ENCODE measurements around the gene PTAR1. TPM values are rescaled to one million over a fixed set of nuclear protein-coding genes. Genes with fewer than 3 reads are reported as not detected.

The PTAR1 gene
- total RNA-seq, 1 donor from 2014 or later, result 13.3 TPM

GRCh38 chr9:69731348-69731747 is 28.5 kb downstream of the PTAR1 start:
- Histone ChIP-seq H3K4me1 (no peaks in the 10 kb centered on the region), H3K4me3 (no peak overlapping the region), H3K9me3 (no peaks in the 10 kb centered on the region), H3K27ac (no peak overlapping the region), H3K36me3 (peaks cover 32 to 51% of the 10 kb centered on the region in 2 donors), H3K27me3 (no peaks in the 10 kb centered on the region)
- no peak for TF ChIP-seq CTCF (IDR thresholded peaks at IDR 0.05)
- intact Hi-C loops (cut with DNase I), result no loop called here
- DNase-seq (ENCODE audit: low spot score in 2 of 2), result no peak

DNA sequence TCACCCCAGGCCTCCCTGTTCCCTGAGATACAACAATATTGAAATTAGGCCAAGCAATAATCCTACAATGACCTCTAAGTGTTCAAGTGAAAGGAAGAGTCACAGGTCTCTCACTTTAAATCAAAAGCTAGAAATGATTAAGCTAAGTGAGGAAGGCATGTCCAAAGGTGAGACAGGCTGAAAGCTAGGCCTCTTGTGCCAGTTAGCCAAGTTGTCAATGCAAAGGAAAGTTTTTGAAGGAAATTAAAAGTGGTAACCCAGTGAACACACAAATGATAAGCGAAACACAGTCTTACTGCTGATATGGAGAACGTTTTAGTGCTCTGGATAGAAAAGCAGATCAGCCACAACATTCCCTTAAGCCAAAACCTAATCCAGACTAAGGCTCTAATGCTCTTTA is 39.8 kb downstream of the PTAR1 start:
- Histone ChIP-seq H3K4me3 (no peak overlapping the region), H3K4me1 (no peaks in the 10 kb centered on the region), H3K36me3 (peaks cover 30 to 51% of the 10 kb centered on the region in 2 donors), H3K27me3 (no peaks in the 10 kb centered on the region), H3K27ac (no peak overlapping the region), H3K9me3 (no peaks in the 10 kb centered on the region)
- no peak for TF ChIP-seq CTCF (IDR thresholded peaks at IDR 0.05)
- DNase-seq (ENCODE audit: low spot score in 2 of 2), result no peak
- intact Hi-C loops (cut with DNase I), result no loop called here

- Histone ChIP-seq H3K4me1 (no peaks in the 10 kb centered on the region), H3K9me3 (no peaks in the 10 kb centered on the region), H3K36me3 (peaks cover 30 to 45% of the 10 kb centered on the region in 2 donors), H3K27ac (no peak overlapping the region), H3K27me3 (no peaks in the 10 kb centered on the region), H3K4me3 (no peak overlapping the region)
- intact Hi-C loops (cut with DNase I), result no loop called here
- DNase-seq (ENCODE audit: low spot score in 2 of 2), result no peak
- TF ChIP-seq CTCF (IDR thresholded peaks at IDR 0.05), result no peak
Observed at GRCh38 chr9:69719367-69719766, 40.4 kb downstream of the PTAR1 start.

DNA sequence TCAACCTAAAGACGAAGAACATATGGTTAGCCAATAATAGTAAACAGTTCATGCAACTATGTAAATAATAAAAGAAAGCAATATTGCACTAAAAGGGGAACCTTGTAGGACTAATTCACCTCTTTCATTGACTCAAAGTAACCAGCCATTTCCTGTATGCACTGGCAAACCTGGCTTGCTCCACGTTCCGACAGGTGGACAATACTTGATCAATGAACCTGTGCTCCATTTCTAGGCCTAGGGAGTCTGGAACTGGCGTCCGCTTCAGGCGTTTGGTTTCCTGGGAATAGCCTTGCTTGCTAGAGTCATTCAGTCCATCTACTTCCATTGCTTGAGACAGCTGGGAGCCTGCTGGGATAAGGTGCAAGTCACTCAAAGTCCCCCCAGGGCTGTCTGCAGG is 41.6 kb downstream of the PTAR1 start:
- peaks cover 30 to 43% of the 10 kb centered on the region in 2 donors for H3K36me3 ChIP-seq

DNA sequence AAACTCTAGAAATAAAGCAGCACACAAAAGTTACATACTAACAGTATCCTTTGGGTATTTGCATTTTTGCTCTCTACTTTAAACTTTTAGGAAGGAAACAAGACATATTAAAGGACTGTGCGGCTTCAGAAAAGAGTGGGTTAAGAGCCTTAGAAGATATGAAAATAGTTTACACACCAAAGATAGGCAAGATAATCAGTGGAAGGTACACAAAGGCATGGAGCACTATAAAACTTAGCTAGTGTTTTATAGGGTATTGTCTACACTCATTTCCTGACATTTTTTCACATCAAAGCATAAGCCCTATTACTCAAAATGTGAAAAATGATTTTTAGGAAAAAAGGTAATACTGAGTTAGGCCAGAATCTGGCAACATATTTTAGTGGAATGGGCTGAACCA is 44.0 kb downstream of the PTAR1 start:
- no peak for TF ChIP-seq CTCF (IDR thresholded peaks at IDR 0.05)
- Histone ChIP-seq H3K36me3 (peaks cover 10 to 36% of the 10 kb centered on the region in 2 donors), H3K4me1 (no peaks in the 10 kb centered on the region), H3K4me3 (no peak overlapping the region), H3K27ac (no peak overlapping the region), H3K9me3 (no peaks in the 10 kb centered on the region), H3K27me3 (no peaks in the 10 kb centered on the region)
- intact Hi-C loops (cut with DNase I), result no loop called here
- no peak for DNase-seq (ENCODE audit: low spot score in 2 of 2)

More for the DNA sequence above, 41.6 kb downstream of the PTAR1 start:
- Histone ChIP-seq H3K4me3 (no peak overlapping the region), H3K27me3 (no peaks in the 10 kb centered on the region), H3K9me3 (no peaks in the 10 kb centered on the region), H3K4me1 (no peaks in the 10 kb centered on the region), H3K27ac (no peak overlapping the region)
- no peak for TF ChIP-seq CTCF (IDR thresholded peaks at IDR 0.05)
- DNase-seq (ENCODE audit: low spot score in 2 of 2), result no peak
- intact Hi-C loops (cut with DNase I), result no loop called here

- no peaks in the 10 kb centered on the region for H3K9me3 ChIP-seq
- H3K4me1 ChIP-seq, result no peaks in the 10 kb centered on the region
- H3K4me3 ChIP-seq, result no peak overlapping the region
- H3K27me3 ChIP-seq, result no peaks in the 10 kb centered on the region
- no peak for DNase-seq (ENCODE audit: low spot score in 2 of 2)
- H3K27ac ChIP-seq, result no peak overlapping the region
- no peak for TF ChIP-seq CTCF (IDR thresholded peaks at IDR 0.05)
- peaks cover 9 to 34% of the 10 kb centered on the region in 2 donors for H3K36me3 ChIP-seq
- intact Hi-C loops (cut with DNase I), result no loop called here
Observed at GRCh38 chr9:69715096-69715495, 44.7 kb downstream of the PTAR1 start.

All from ascending aorta (tissue), 2 donors.